LNCaP clone FGC (cell line): ENCODE results near the gene CALY.
"Not testable (repeated sequence)": the region's sequence is repeated elsewhere in the genome, so short reads cannot be mapped to it uniquely, and the experiment has no call there.

Source experiments
- DNase-seq: peaks from one replicate; pipeline ENCODE4 v3.0.0-alpha.2; 2011; ENCODE audit warnings: low read depth
- H3K4me3 ChIP-seq: 2 replicates; pipeline ENCODE4 v1.5.1; 2011; ENCODE audit warnings: mild to moderate bottlenecking, low read depth, low read length, control low read depth
- TF ChIP-seq, protein P1 (sequence below): IDR thresholded peaks from 2 replicates; pipeline ENCODE4 v1.5.1; 2012; ENCODE audit warnings: mild to moderate bottlenecking; ENCODE audit not compliant: control insufficient read depth, insufficient read depth; ENCODE audit errors: extremely low read depth

The CALY gene

DNA sequence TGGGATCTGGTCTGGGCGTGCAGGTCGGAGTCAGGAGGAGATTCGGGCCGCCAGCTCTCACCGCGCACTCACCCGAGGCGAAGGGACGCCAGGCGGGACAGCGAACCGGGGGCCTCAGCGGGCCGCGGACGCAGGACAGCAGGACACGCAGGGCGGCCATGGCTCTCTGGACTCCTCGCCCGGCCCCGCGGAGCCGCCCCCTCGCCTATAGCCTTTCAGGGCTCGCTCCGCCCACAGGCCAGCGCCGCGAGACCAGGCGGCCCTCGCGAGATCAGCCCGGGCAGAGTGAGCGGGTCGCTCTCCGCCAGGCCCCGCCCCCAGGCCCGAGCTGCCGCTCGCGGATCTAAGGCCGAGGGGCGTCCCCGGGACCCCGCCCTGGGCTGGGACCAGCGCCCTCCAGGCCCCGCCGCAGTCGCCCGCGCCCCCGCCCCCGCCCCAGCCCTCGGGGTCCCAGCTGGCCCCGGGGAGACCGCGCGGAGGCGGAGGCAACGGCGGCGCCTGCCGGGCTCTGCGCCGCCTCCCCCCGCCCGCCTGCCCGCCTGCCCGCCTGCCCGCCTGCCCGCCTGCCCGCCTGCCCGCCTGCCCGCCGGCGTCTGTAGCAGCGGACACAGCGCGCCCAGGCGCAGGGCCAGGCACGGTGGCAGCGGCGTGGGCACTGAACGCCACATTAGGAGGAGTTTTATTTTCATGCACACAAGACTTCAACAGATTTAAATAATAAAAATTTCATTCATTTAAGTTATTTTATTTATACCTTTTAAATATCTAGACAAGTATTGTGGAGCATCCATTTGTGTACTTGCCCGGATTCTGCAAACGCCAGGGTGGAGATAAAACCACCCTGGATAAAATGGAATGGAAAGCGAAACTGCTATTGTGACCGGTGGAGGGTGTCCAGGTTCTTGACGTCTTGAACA, 36.7 kb upstream of the CALY start, which contains the start of gene ECHS1:
Gene ECHS1, minus strand, starts transcription at position 181 of the 917 bp plus-strand sequence. Its CDS starts 21 bp downstream, at position 160.
- TF ChIP-seq, protein P1, sequence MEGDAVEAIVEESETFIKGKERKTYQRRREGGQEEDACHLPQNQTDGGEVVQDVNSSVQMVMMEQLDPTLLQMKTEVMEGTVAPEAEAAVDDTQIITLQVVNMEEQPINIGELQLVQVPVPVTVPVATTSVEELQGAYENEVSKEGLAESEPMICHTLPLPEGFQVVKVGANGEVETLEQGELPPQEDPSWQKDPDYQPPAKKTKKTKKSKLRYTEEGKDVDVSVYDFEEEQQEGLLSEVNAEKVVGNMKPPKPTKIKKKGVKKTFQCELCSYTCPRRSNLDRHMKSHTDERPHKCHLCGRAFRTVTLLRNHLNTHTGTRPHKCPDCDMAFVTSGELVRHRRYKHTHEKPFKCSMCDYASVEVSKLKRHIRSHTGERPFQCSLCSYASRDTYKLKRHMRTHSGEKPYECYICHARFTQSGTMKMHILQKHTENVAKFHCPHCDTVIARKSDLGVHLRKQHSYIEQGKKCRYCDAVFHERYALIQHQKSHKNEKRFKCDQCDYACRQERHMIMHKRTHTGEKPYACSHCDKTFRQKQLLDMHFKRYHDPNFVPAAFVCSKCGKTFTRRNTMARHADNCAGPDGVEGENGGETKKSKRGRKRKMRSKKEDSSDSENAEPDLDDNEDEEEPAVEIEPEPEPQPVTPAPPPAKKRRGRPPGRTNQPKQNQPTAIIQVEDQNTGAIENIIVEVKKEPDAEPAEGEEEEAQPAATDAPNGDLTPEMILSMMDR = no peak
- DNase-seq = peak; percentile 63
- H3K4me3 ChIP-seq = peak within 1 kb of the TSS; percentile 69

DNA sequence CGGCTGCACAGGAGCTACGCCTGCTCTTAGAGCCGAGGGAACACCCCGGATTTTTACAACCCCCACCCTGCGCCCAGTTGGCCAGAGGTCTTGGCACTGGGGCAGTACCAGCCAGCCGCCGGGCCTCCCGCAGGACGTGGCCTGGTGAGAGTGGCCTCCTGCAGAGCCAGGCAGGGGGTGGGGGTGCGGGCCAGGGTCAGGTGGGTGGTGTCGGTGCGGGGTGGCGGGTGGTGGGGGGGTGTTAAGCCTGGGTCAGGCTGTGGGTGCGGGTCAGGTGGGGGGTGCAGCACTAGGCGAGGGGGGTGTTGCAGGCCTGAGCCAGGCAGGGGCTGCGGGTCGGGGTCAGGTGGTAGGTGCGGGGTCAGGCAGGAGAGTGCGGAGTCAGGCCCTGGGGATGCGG, 35.8 kb upstream of the CALY start:
- TF ChIP-seq, protein P1 = no peak
- H3K4me3 ChIP-seq = peak overlapping the region; percentile 69
- DNase-seq = no peak

DNA sequence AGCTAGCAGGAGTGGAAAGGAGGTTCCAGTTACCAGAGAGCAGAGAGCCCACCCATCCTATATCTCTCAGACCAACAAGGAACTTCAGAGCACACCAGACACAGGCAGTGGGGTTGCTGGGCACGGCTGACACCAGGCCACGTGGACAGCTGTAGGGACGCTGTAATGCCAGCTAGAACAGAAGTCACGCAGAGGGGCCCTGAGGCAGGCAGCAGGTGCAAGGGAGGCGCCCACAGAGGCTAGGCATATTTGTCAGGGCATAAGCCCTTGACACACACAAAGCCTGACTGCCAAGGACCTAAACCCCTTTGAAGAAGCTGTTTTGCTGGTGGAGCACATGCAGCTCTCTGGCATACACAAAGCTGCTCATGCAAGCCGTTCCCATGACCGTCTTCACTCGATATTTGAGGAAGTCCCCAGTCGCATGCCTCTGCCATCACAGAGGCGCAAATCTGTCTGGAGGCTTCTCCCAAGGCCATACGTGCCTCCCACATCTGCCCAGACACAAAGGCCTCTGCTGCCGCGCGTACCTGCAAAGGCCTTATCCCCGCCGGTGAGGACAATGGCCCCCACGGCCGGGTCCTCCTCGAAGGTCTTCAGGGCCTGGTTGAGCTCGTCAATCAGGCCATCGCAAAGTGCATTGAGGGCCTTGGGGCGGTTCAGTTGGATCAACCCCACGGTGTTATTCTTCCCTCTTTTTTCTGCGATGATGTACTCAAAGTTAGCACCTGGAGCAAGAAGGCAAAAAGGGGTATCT, 33.5 kb upstream of the CALY start:
- no peak for DNase-seq
- no peak overlapping the region for H3K4me3 ChIP-seq
- TF ChIP-seq, protein P1 = no peak

DNA sequence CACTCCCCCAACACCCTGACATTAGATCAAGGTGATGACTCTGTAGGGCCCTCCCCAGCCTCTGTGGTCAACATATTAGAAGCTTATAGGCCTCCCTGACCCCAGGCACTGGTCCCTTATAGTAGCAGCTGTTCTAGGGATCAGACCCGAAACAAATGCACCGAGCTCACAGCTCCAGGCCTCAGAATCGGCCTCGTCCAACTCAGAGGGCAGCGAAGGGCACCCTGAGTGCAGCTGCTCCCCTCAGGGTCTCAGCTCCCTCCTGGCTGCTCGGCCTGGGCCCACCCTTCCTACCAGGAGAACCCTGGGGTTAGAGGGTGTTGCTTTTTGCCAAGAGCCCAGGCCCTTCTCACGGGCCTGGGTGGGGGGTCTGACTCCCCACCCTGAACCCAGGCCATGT, 31.5 kb upstream of the CALY start:
- H3K4me3 ChIP-seq = no peak overlapping the region
- no peak for DNase-seq
- TF ChIP-seq, protein P1 = no peak

DNA sequence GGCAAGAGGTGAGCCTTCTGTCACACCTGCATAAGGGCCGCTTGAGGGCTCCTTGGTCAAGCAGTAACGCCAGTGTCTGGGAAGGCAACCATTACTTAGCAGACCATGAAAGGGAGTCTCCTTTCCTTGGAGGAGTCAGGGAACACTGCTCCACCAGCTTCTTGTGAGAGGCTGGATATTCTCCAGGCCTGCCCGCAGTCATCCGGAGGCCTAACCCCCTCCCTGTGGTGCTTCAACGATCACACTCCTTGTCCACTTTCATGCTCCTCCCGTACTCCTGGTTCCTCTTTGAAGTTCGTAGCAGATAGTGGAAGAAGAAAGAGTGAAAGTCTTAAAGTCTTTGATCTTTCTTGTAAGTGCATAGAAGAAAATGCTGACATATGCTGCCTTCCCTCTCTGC, 30.8 kb upstream of the CALY start:
- not testable (repeated sequence) for H3K4me3 ChIP-seq, DNase-seq

DNA sequence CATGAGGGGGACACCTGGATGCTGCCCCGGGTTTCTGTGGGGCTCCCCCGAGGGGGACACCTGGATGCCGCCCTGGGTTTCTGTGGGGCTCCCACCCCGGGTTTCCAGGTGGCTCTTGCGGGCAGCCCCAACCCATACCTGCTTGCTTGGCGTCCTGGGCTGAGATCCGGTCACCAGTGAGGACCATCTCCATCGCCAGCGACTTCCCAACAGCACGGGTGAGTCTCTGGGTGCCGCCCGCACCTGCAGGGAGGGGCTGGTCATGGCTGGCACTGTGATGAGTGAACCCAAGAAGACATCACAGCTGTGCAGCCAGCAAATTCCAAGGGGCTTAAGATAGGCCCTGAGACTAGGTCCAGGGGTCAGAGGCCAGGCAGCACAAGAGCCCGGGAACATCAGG, 30.1 kb upstream of the CALY start:
- TF ChIP-seq, protein P1 = no peak
- no peak overlapping the region for H3K4me3 ChIP-seq
- no peak for DNase-seq

DNA sequence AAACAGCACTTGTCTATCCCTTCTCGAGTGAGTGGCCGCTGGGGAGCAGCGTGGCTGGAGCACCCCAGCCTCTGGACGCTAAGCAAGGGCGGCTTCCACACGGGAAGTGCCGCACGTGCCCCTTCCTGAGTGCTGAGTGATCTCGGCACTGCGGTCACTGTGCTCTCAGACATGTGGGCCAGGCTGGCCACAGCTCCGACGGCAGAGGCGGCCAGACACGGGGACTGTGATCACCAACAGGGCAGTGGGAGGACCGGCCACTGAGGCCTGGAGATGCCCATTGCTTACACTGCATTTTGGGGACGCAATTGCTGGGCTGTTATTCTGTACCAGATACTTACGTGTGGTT, 29.4 kb upstream of the CALY start:
- H3K4me3 ChIP-seq = no peak overlapping the region
- no peak for DNase-seq
- TF ChIP-seq, protein P1 = no peak
